GM23338 (cell line): Measurements from ENCODE around the gene NAA10. TPM values are rescaled to one million over a fixed set of nuclear protein-coding genes. Genes with fewer than 3 reads are reported as not detected.

Experiments
- ATAC-seq: fragments of 200-7000 bp; cut with Tn5 transposase; 3 replicates; pipeline ENCODE4 v1.9.1; 2020
- DNase-seq: peaks from one replicate; pipeline ENCODE4 v3.0.0-alpha.2; 2015; ENCODE audit warnings: low spot score
- H2AFZ ChIP-seq: fragments of 200-600 bp; sonication (generic); 2 replicates; pipeline ENCODE4 v1.8.0; 2016; ENCODE audit warnings: antibody characterized with exemption, mild to moderate bottlenecking, moderate library complexity
- H3F3A ChIP-seq: fragments of 200-600 bp; sonication (generic); replicated peaks from 2 replicates; pipeline ENCODE4 v1.8.0; 2017; ENCODE audit warnings: antibody characterized with exemption, mixed run types, low read depth
- H3K27ac ChIP-seq: fragments of 200-600 bp; sonication (generic); 2 replicates; pipeline ENCODE4 v1.6.1; 2016; ENCODE audit warnings: low read depth
- H3K27me3 ChIP-seq: fragments of 200-600 bp; sonication (generic); 2 replicates; pipeline ENCODE4 v1.8.0; 2016; ENCODE audit warnings: mild to moderate bottlenecking, mixed run types, moderate library complexity; ENCODE audit not compliant: insufficient read depth
- H3K36me3 ChIP-seq: fragments of 200-600 bp; sonication (generic); 2 replicates; pipeline ENCODE4 v1.8.0; 2016; ENCODE audit warnings: mild to moderate bottlenecking; ENCODE audit not compliant: insufficient read depth
- H3K4me1 ChIP-seq: fragments of 200-600 bp; sonication (generic); 2 replicates; pipeline ENCODE4 v1.8.0; 2016; ENCODE audit warnings: mild to moderate bottlenecking, moderate library complexity; ENCODE audit not compliant: insufficient read depth
- H3K4me2 ChIP-seq: fragments of 200-600 bp; sonication (generic); 2 replicates; pipeline ENCODE4 v1.7.1; 2017; ENCODE audit warnings: mixed run types
- H3K4me3 ChIP-seq: fragments of 200-600 bp; sonication (generic); 2 replicates; pipeline ENCODE4 v1.6.1; 2016; ENCODE audit warnings: mixed run types
- H3K79me2 ChIP-seq: fragments of 200-600 bp; sonication (generic); replicated peaks from 2 replicates; pipeline ENCODE4 v1.8.0; 2017; ENCODE audit warnings: mild to moderate bottlenecking; ENCODE audit not compliant: insufficient read depth
- H3K9me2 ChIP-seq: fragments of 200-600 bp; sonication (generic); 2 replicates; pipeline ENCODE4 v1.8.0; 2017; ENCODE audit not compliant: insufficient read depth
- H4K20me1 ChIP-seq: fragments of 200-600 bp; sonication (generic); replicated peaks from 2 replicates; pipeline ENCODE4 v1.8.0; 2017; ENCODE audit warnings: mild to moderate bottlenecking; ENCODE audit not compliant: insufficient read depth
- H3K27ac Mint-ChIP-seq: 2 replicates; pipeline ENCODE4 v1.8.0; 2020; ENCODE audit warnings: inconsistent platforms, mild to moderate bottlenecking, moderate library complexity, mixed read lengths
- H3K27me3 Mint-ChIP-seq: 3 replicates; pipeline ENCODE4 v1.8.0; 2022; ENCODE audit warnings: low read depth, mild to moderate bottlenecking, moderate library complexity, mixed read lengths, inconsistent platforms; ENCODE audit not compliant: insufficient read depth, poor library complexity
- H3K36me3 Mint-ChIP-seq: 3 replicates; pipeline ENCODE4 v1.8.0; 2021; ENCODE audit warnings: low read depth, mild to moderate bottlenecking, inconsistent platforms, moderate library complexity, mixed read lengths
- H3K4me1 Mint-ChIP-seq: 3 replicates; pipeline ENCODE4 v1.8.0; 2020; ENCODE audit warnings: mild to moderate bottlenecking, inconsistent platforms, mixed read lengths
- H3K4me3 Mint-ChIP-seq: 3 replicates; pipeline ENCODE4 v1.8.0; 2021; ENCODE audit warnings: moderate library complexity, mild to moderate bottlenecking, inconsistent platforms, mixed read lengths
- H3K9me3 Mint-ChIP-seq: 3 replicates; pipeline ENCODE4 v1.8.0; 2020; ENCODE audit warnings: moderate library complexity, mild to moderate bottlenecking, inconsistent platforms, mixed read lengths
- CREB1 ChIP-seq: fragments of 250-450 bp; sonication (Bioruptor Pico); IDR thresholded peaks from 2 replicates; pipeline ENCODE4 v1.5.0; 2020; ENCODE audit warnings: low read depth, mild to moderate bottlenecking, moderate library complexity
- ETS1 ChIP-seq: IDR thresholded peaks from 2 replicates; pipeline ENCODE4 v1.6.1; 2016; ENCODE audit warnings: antibody characterized with exemption
- POLR2AphosphoS5 ChIP-seq: IDR thresholded peaks from 2 replicates; pipeline ENCODE4 v1.6.1; 2016; ENCODE audit warnings: antibody characterized with exemption, low read depth
- ZNF331 ChIP-seq: fragments of 250-450 bp; sonication (Bioruptor Pico); IDR thresholded peaks from 2 replicates; pipeline ENCODE4 v1.5.0; 2020; ENCODE audit warnings: low read depth, mild to moderate bottlenecking, moderate library complexity
- ZNF462 ChIP-seq: fragments of 250-450 bp; sonication (Bioruptor Pico); IDR thresholded peaks from 2 replicates; pipeline ENCODE4 v1.5.0; 2020; ENCODE audit warnings: mild to moderate bottlenecking, moderate library complexity
- polyA plus RNA-seq: library from polyadenylated mRNA; unstranded; fragments of >200 nt; fragmentation: Nextera tagmentation; extraction: Ambion mirVana; gene quantifications from 2 replicates; pipeline ENCODE4 v1.2.1, GENCODE V29; 2016
- total RNA-seq: library from RNA; depleted of rRNA; stranded (reverse); fragments of >200 nt; shearing (Covaris generic); gene quantifications from 2 replicates; pipeline ENCODE4 v1.2.3, GENCODE V29; 2014

Gene NAA10
- total and polyA plus RNA-seq, 2 experiments from 2014 or later: 136 to 145 TPM

GRCh38 chrX:153941336-153942252, 6.8 kb upstream of the NAA10 start (continued):
- TF ChIP-seq ZNF462 (CRISPR knock-in tag) (no peak), ETS1 (no peak), POLR2AphosphoS5 (no peak)

DNA sequence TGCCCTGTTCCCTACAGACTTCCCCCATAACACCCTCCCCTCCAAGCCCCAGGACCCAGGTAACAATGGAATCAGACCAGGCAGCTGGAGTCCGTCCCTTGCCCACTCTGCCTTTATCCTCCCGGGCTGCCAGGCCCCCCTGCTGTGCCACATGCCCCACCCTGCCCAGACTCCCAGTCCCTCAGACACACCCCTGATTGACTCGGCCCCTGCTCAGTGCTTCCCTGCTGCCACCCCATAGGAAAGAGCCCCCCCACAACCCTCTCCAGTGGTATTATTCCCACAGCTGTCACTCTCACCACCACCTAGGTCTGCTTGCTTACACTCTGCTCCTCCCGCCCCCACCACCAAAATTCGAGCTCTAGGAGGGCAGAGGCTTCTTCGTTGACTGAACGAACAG, 4.7 kb upstream of the NAA10 start:
- Histone ChIP-seq H3K4me3 (no peak overlapping the region), H3K27me3 (no peaks in the 10 kb centered on the region), H3K4me2 (no peak overlapping the region), H2AFZ (no peak overlapping the region), H3F3A (no peaks in the 10 kb centered on the region), H4K20me1 (no peaks in the 10 kb centered on the region), H3K79me2 (no peaks in the 10 kb centered on the region), H3K27ac (no peak overlapping the region), H3K9me2 (no peaks in the 10 kb centered on the region), H3K36me3 (no peaks in the 10 kb centered on the region), H3K4me1 (peaks cover 4% of the 10 kb centered on the region; the same call in 1 of the 2 replicates)
- no peak for DNase-seq
- Mint-ChIP-seq H3K27ac (no peak overlapping the region), H3K9me3 (no peaks in the 10 kb centered on the region), H3K4me3 (no peak overlapping the region), H3K4me1 (peaks cover 24% of the 10 kb centered on the region), H3K36me3 (peaks cover 3% of the 10 kb centered on the region; the same call in 1 of the 3 replicates), H3K27me3 (peaks cover 5% of the 10 kb centered on the region)
- ATAC-seq: no peak
- no peak for TF ChIP-seq ZNF331 (CRISPR knock-in tag)
- no peak for TF ChIP-seq CREB1 (CRISPR knock-in tag)
- no peak for TF ChIP-seq ZNF462 (CRISPR knock-in tag)
